Astrocyte of the spinal cord (primary cell): ENCODE results near the gene GPR179.

Source experiments
- DNase-seq: peaks from one replicate; pipeline ENCODE4 v3.0.0; 2011; ENCODE audit warnings: low read depth, low spot score
- H3K4me3 ChIP-seq: 2 replicates; pipeline ENCODE4 v1.5.1; 2011; ENCODE audit warnings: low read depth, mild to moderate bottlenecking, low read length, moderate library complexity
- in situ Hi-C: cut with HindIII; loops from 2 replicates; pipeline ENCODE4 v1.10.0; 2017; ENCODE audit warnings: low sequenced_read_pairs
- TF ChIP-seq, protein P1 (sequence below): IDR thresholded peaks from 2 replicates; pipeline ENCODE4 v1.5.1; 2012; ENCODE audit warnings: low read depth, mild to moderate bottlenecking, low read length, inconsistent platforms

GPR179 gene

DNA sequence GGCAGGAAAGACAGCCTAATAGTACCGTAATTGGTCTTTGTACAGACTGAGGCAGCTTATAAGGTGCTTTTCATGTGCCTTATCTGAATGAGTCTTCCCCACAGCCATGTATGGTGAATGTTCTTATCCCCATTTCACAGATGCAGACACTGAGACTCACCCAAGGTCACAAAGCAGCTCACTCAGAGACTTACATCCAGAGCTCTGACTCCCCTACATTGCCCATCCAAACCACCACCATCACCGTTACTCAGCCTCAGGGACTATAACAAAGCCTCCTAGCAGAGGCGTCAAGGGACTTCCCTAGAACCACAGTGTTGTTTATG, 627 bp upstream of the GPR179 start:
- H3K4me3 ChIP-seq, result no peak overlapping the region
- DNase-seq, result no peak
- TF ChIP-seq, protein P1, sequence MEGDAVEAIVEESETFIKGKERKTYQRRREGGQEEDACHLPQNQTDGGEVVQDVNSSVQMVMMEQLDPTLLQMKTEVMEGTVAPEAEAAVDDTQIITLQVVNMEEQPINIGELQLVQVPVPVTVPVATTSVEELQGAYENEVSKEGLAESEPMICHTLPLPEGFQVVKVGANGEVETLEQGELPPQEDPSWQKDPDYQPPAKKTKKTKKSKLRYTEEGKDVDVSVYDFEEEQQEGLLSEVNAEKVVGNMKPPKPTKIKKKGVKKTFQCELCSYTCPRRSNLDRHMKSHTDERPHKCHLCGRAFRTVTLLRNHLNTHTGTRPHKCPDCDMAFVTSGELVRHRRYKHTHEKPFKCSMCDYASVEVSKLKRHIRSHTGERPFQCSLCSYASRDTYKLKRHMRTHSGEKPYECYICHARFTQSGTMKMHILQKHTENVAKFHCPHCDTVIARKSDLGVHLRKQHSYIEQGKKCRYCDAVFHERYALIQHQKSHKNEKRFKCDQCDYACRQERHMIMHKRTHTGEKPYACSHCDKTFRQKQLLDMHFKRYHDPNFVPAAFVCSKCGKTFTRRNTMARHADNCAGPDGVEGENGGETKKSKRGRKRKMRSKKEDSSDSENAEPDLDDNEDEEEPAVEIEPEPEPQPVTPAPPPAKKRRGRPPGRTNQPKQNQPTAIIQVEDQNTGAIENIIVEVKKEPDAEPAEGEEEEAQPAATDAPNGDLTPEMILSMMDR, result no peak
- in situ Hi-C loops, result no loop called here

DNA sequence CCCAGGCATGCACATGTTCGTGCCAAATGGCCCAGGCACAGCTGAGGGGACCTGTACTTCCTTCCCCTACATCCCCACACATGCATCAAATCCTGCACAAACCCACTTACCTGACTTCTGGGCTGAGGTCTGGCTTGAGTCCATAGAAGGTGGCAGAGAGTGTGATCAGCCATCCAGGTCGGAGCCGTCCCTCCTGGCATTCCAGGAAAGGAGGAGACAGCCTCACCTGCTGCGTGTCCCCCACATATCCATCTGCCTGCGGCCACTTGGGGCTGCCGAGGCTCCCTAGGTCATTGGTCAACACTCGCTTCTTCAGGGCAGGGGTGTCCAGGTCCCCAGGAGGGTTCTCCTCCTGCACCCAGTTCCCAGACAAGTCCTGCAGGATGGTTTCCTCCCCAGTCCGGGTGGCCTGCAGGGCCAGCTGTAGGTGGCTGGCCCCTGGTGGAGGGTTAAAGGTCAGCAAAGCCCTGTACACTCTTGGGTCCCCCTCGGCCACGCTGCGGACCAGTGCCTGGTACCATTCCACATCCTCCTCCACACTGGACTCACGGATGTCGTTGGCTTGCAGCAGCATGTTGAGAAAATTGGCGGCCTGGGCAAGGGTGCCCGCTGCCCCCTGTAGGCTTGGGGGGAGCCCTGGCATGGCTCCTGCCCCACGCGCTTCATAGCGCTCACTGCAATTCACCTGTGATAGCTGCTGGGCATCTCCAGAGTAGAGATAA, 709 bp downstream of the GPR179 start:
- in situ Hi-C loops, result no loop called here
- no peak for DNase-seq
- H3K4me3 ChIP-seq, result no peak overlapping the region
- TF ChIP-seq, protein P1, result no peak

- TF ChIP-seq, protein P1, result no peak
- in situ Hi-C loops, result no loop called here
- DNase-seq, result peak; percentile 12
- H3K4me3 ChIP-seq, result no peak overlapping the region
Observed at GRCh38 chr17:38341035-38341721, 2.6 kb downstream of the GPR179 start.

DNA sequence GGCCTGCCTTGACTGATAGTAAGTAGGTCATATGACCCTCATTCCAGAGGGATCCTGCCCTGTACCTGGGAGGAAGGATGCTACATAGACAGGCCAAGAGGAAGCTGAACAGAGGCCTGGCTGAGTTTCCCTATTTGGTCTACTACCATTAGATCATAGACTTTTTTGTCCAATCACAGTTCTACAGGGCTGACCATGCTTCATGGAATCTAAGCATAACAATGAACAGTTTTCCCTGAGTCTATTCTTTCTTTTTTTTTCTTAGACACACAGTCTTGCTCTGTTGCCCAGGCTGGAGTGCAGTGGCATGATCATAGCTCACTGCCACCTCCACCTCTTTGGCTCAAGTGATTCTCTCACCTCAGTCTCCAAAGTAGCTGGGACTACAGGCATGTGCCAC, 3.9 kb downstream of the GPR179 start:
- in situ Hi-C loops, result no loop called here
- no peak for DNase-seq
- TF ChIP-seq, protein P1, result no peak
- no peak overlapping the region for H3K4me3 ChIP-seq

DNA sequence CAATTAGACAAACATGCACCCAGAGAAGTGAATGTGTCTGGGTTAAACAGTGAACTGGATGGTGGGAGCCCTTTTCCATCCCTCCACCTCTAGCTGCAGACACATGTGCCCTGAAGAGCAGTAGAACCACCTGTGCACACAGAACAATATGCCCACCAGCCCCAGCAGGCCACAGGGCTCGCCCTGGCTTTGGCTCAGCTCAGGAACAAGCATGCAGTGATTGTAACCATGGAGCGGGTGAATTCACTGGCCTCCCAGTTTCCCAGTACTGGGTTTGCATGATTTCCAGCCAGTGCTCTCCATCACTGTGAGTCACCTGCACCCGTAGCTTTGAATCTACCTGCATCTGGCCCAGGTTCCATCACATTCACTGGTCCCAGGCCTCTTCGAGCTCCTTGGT, 5.2 kb downstream of the GPR179 start:
- no peak overlapping the region for H3K4me3 ChIP-seq
- TF ChIP-seq, protein P1, result no peak
- no peak for DNase-seq
- in situ Hi-C loops, result no loop called here

DNA sequence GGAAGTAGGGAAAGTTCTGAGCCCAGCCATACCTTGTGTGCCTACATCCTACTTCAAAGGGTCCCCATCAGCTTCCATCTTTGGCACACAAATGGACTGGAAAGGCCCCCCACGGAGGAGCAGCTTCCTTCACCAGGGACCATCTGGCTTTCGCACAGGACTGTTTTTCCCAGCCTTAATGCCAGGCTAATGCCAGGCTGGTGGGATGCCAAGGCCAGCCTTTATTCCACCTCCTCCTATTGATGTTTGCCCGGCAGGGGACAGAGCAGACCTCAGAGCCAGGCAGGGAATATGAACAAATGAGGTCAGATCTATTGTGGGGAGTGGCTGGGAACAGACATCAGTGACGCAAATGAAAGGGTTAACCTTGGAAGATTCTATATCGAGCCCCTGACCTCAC, 5.7 kb downstream of the GPR179 start:
- in situ Hi-C loops, result no loop called here
- H3K4me3 ChIP-seq, result no peak overlapping the region
- DNase-seq, result no peak
- TF ChIP-seq, protein P1, result no peak
